Suprapubic skin (tissue), 4 donors: ENCODE data around the gene LENG8. TPM values are rescaled to one million over a fixed set of nuclear protein-coding genes. Genes with fewer than 3 reads are reported as not detected.

Experiments used
- DNase-seq, 2 donors: peaks; one replicate each; pipeline ENCODE4 v3.0.0-alpha.2; 2019; ENCODE audit warnings: low spot score in 2 of 2
- H3K27ac ChIP-seq: fragments of 200-600 bp; sonication (generic); one replicate; pipeline ENCODE4 v1.5.1; 2019
- H3K27me3 ChIP-seq: fragments of 200-600 bp; sonication (generic); one replicate; pipeline ENCODE4 v1.5.1; 2019
- H3K36me3 ChIP-seq: fragments of 200-600 bp; sonication (generic); one replicate; pipeline ENCODE4 v1.5.1; 2019
- H3K4me1 ChIP-seq: fragments of 200-600 bp; sonication (generic); one replicate; pipeline ENCODE4 v1.5.1; 2019
- H3K4me3 ChIP-seq: fragments of 200-600 bp; sonication (generic); one replicate; pipeline ENCODE4 v1.5.1; 2019; ENCODE audit warnings: mild to moderate bottlenecking
- H3K9me3 ChIP-seq: fragments of 200-600 bp; sonication (generic); one replicate; pipeline ENCODE4 v1.5.1; 2019
- EP300 ChIP-seq: sonication (generic); formaldehyde crosslinking; IDR thresholded peaks from one replicate; pipeline ENCODE4 v1.6.1; 2017; ENCODE audit warnings: antibody characterized with exemption
- POLR2A ChIP-seq, 2 donors: fragments of 450-650 bp; IDR thresholded peaks; one replicate each; pipeline ENCODE4 v1.6.1; 2017; ENCODE audit warnings: antibody characterized with exemption in 2 of 2, mild to moderate bottlenecking in 2 of 2, moderate library complexity in 2 of 2
- POLR2AphosphoS5 ChIP-seq, 3 donors: sonication (generic); formaldehyde crosslinking; IDR thresholded peaks; one replicate each; pipeline ENCODE4 v1.6.1; 2017; ENCODE audit warnings: antibody characterized with exemption in 3 of 3
- WGBS: methylation state at CpG from one replicate; pipeline ENCODE4 v1.1.5; 2018; 5-methylcytosine and 5-hydroxymethylcytosine counted together
- total RNA-seq, 4 donors: library from RNA; depleted of rRNA; stranded (reverse); fragments of >200 nt; gene quantifications; one replicate each; pipeline ENCODE4 v1.1.0, GENCODE V29; 2016
- TF ChIP-seq, protein P1 (sequence below), 2 donors: fragments of 200-600 bp in 1 of 2; fragments of 450-650 bp in 1 of 2; sonication (generic) in 1 of 2; IDR thresholded peaks; one replicate each; pipeline ENCODE4 v1.5.1; 2016 to 2019; ENCODE audit warnings: antibody characterized with exemption in 2 of 2, mild to moderate bottlenecking in 1 of 2, moderate library complexity in 1 of 2

LENG8 gene
- total RNA-seq, 4 donors from 2014 or later: 80.4 to 410 (median 124) TPM

DNA sequence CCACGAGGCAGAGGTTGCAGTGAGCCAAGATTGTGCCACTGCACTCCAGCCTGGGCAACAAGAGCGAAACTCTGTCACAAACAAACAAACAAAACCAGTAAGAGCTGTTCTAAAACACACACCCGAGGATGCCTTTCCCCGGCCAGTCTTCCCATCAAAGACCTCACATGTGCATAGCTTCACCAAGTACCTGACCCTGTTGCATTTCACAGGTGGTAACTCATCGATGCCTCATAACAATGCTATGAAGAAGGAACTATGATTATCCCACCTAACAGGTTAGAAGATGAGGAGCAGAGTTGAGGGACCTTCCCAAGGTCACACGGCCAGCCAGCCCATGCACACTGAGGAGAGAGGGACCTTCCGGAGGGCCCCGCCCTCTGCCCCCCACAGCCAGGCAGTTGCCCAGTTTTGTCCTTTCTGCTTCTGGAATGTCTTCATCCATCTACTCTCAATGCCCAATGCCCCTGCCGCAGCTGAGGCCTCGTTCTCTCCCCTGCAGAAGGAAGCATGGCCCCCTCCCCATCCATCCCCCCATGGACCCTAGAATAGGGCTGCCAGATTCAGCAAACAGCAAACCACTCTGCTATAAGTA, 16.8 kb upstream of the LENG8 start:
- Histone ChIP-seq H3K27me3 (peaks cover 28% of the 10 kb centered on the region), H3K36me3 (no peaks in the 10 kb centered on the region), H3K4me1 (peaks cover 29% of the 10 kb centered on the region), H3K9me3 (no peaks in the 10 kb centered on the region), H3K27ac (no peak overlapping the region), H3K4me3 (no peak overlapping the region)
- DNase-seq: no peak
- no peak for TF ChIP-seq POLR2AphosphoS5 (IDR thresholded peaks at IDR 0.05)
- TF ChIP-seq, protein P1, sequence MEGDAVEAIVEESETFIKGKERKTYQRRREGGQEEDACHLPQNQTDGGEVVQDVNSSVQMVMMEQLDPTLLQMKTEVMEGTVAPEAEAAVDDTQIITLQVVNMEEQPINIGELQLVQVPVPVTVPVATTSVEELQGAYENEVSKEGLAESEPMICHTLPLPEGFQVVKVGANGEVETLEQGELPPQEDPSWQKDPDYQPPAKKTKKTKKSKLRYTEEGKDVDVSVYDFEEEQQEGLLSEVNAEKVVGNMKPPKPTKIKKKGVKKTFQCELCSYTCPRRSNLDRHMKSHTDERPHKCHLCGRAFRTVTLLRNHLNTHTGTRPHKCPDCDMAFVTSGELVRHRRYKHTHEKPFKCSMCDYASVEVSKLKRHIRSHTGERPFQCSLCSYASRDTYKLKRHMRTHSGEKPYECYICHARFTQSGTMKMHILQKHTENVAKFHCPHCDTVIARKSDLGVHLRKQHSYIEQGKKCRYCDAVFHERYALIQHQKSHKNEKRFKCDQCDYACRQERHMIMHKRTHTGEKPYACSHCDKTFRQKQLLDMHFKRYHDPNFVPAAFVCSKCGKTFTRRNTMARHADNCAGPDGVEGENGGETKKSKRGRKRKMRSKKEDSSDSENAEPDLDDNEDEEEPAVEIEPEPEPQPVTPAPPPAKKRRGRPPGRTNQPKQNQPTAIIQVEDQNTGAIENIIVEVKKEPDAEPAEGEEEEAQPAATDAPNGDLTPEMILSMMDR (IDR thresholded peaks at IDR 0.05): no peak
- no peak for TF ChIP-seq EP300
- TF ChIP-seq POLR2A (IDR thresholded peaks at IDR 0.05): no peak
- 53% methylated on average over 10 of the region's 10 CpGs for WGBS

DNA sequence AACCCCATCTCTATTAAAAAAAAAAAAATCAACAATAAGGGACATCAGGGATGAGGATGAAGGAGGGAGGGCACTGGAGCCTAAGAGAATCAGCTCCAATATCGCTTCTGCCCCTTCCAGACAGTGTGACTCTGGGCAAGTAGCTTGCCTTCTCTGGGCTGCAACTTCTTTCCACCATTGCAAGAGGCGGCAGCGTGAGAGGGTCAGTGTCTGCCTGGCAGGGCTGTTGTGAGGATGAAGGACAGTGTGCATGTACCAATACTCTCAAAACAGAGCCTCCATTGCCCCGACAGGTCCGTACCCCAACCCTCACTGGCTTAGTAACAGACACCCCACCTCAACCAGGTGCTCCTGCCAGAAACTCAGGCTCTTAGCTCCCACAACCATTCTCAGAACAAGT, 15.3 kb upstream of the LENG8 start:
- H3K4me1 ChIP-seq: peaks cover 30% of the 10 kb centered on the region
- no peak overlapping the region for H3K27ac ChIP-seq
- H3K4me3 ChIP-seq: no peak overlapping the region
- no peak for DNase-seq
- H3K36me3 ChIP-seq: no peaks in the 10 kb centered on the region
- peaks cover 22% of the 10 kb centered on the region for H3K27me3 ChIP-seq
- H3K9me3 ChIP-seq: no peaks in the 10 kb centered on the region
- WGBS: 93% methylated on average over 3 of the region's 5 CpGs
- no peak for TF ChIP-seq POLR2A (IDR thresholded peaks at IDR 0.05)
- TF ChIP-seq, protein P1 (IDR thresholded peaks at IDR 0.05): no peak
- TF ChIP-seq EP300: no peak
- TF ChIP-seq POLR2AphosphoS5 (IDR thresholded peaks at IDR 0.05): no peak

- Histone ChIP-seq H3K27me3 (peaks cover 16% of the 10 kb centered on the region), H3K27ac (no peak overlapping the region), H3K4me1 (peaks cover 36% of the 10 kb centered on the region), H3K36me3 (no peaks in the 10 kb centered on the region), H3K4me3 (no peak overlapping the region), H3K9me3 (no peaks in the 10 kb centered on the region)
- DNase-seq: no peak
- 38% methylated on average over 23 of the region's 23 CpGs for WGBS
- no peak for TF ChIP-seq EP300
- TF ChIP-seq, protein P1 (IDR thresholded peaks at IDR 0.05): no peak
- TF ChIP-seq POLR2AphosphoS5 (IDR thresholded peaks at IDR 0.05): no peak
- TF ChIP-seq POLR2A (IDR thresholded peaks at IDR 0.05): no peak
Observed at GRCh38 chr19:54434112-54434872, 14.7 kb upstream of the LENG8 start.

DNA sequence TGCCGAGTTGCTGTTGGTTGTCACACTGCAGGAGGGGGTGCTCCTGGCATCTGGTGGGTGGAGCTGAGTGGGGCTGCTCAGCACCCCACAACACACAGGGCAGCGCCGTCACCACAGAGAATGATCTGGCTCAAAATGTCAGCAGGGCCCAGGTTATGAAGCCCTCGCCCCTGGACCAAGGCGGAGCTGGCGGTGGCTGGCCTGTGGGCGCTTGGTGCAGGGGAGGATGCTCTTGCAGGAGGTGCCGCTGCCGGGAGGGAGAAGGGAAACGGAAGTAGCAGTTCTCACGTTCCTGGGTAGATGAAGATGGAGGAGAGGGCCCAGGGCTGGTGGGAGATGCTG, 14.2 kb upstream of the LENG8 start:
- no peaks in the 10 kb centered on the region for H3K9me3 ChIP-seq
- H3K4me3 ChIP-seq: no peak overlapping the region
- 4% methylated on average over 7 of the region's 11 CpGs for WGBS
- H3K4me1 ChIP-seq: peaks cover 34% of the 10 kb centered on the region
- peaks cover 12% of the 10 kb centered on the region for H3K27me3 ChIP-seq
- TF ChIP-seq, protein P1 (IDR thresholded peaks at IDR 0.05): no peak
- TF ChIP-seq POLR2A (IDR thresholded peaks at IDR 0.05): no peak
- no peak for TF ChIP-seq POLR2AphosphoS5 (IDR thresholded peaks at IDR 0.05)
- no peak overlapping the region for H3K27ac ChIP-seq
- no peaks in the 10 kb centered on the region for H3K36me3 ChIP-seq
- no peak for DNase-seq

- Histone ChIP-seq H3K27ac (no peak overlapping the region), H3K4me1 (peaks cover 27% of the 10 kb centered on the region)
- DNase-seq: no peak
Observed at GRCh38 chr19:54435551-54436016, 13.4 kb upstream of the LENG8 start.

More at GRCh38 chr19:54435551-54436016, 13.4 kb upstream of the LENG8 start:
- H3K9me3 ChIP-seq: no peaks in the 10 kb centered on the region
- no CpG with 5 or more reads among the region's 16 CpGs for WGBS
- H3K4me3 ChIP-seq: no peak overlapping the region
- no peaks in the 10 kb centered on the region for H3K36me3 ChIP-seq
- H3K27me3 ChIP-seq: peaks cover 4% of the 10 kb centered on the region
- TF ChIP-seq EP300 (no peak), POLR2AphosphoS5 (IDR thresholded peaks at IDR 0.05) (no peak), POLR2A (IDR thresholded peaks at IDR 0.05) (no peak)
- TF ChIP-seq, protein P1 (IDR thresholded peaks at IDR 0.05): no peak
